Subcutaneous adipose tissue (tissue), 4 donors: Measurements from ENCODE around the gene TOMM7. TPM values are rescaled to one million over a fixed set of nuclear protein-coding genes. Genes with fewer than 3 reads are reported as not detected.

Experiments used
- CTCF ChIP-seq: fragments of 450-650 bp; IDR thresholded peaks from one replicate; pipeline ENCODE4 v1.5.1; 2016; ENCODE audit warnings: low read depth, mild to moderate bottlenecking, control low read depth, antibody characterized with exemption, moderate library complexity
- total RNA-seq, 4 donors: library from RNA; depleted of rRNA; stranded (reverse); fragments of >200 nt; gene quantifications; one replicate each; pipeline ENCODE4 v1.1.0, GENCODE V29; 2016

TOMM7 gene
- total RNA-seq, 4 donors from 2014 or later: 174 to 260 (median 210) TPM

- no peak for TF ChIP-seq CTCF
Observed at GRCh38 chr7:22851145-22851544, 28.5 kb upstream of the TOMM7 start.

- no peak for TF ChIP-seq CTCF
Observed at GRCh38 chr7:22849662-22850061, 27.0 kb upstream of the TOMM7 start.

- no peak for TF ChIP-seq CTCF
Observed at GRCh38 chr7:22849172-22849571, 26.5 kb upstream of the TOMM7 start.

- no peak for TF ChIP-seq CTCF
Observed at GRCh38 chr7:22846961-22847360, 24.3 kb upstream of the TOMM7 start.

- TF ChIP-seq CTCF: no peak
Observed at GRCh38 chr7:22845221-22845834, 22.7 kb upstream of the TOMM7 start.

GRCh38 chr7:22843681-22844309, 21.1 kb upstream of the TOMM7 start:
- no peak for TF ChIP-seq CTCF

- TF ChIP-seq CTCF: no peak
Observed at GRCh38 chr7:22842973-22843372, 20.3 kb upstream of the TOMM7 start.
